Breast epithelium (tissue), 3 donors: Measurements from ENCODE around the gene CACNG4.

Source experiments
- POLR2A ChIP-seq: fragments of 450-650 bp; IDR thresholded peaks from one replicate; pipeline ENCODE4 v1.6.1; 2016; ENCODE audit warnings: antibody characterized with exemption, mild to moderate bottlenecking, moderate library complexity
- POLR2AphosphoS5 ChIP-seq, 3 donors: sonication (generic); formaldehyde crosslinking; IDR thresholded peaks; one replicate each; pipeline ENCODE4 v1.6.1; 2017; ENCODE audit warnings: antibody characterized with exemption in 3 of 3
- TF ChIP-seq, protein P1 (sequence below), 3 donors: fragments of 450-650 bp; IDR thresholded peaks; one replicate each; pipeline ENCODE4 v1.5.1; 2016 to 2017; ENCODE audit warnings: antibody characterized with exemption in 3 of 3, mild to moderate bottlenecking in 3 of 3, moderate library complexity in 3 of 3

GRCh38 chr17:66986659-66987058 lies 22.2 kb downstream of the CACNG4 start:
- TF ChIP-seq POLR2A (no peak), POLR2AphosphoS5 (IDR thresholded peaks at IDR 0.05) (no peak)
- TF ChIP-seq, protein P1, sequence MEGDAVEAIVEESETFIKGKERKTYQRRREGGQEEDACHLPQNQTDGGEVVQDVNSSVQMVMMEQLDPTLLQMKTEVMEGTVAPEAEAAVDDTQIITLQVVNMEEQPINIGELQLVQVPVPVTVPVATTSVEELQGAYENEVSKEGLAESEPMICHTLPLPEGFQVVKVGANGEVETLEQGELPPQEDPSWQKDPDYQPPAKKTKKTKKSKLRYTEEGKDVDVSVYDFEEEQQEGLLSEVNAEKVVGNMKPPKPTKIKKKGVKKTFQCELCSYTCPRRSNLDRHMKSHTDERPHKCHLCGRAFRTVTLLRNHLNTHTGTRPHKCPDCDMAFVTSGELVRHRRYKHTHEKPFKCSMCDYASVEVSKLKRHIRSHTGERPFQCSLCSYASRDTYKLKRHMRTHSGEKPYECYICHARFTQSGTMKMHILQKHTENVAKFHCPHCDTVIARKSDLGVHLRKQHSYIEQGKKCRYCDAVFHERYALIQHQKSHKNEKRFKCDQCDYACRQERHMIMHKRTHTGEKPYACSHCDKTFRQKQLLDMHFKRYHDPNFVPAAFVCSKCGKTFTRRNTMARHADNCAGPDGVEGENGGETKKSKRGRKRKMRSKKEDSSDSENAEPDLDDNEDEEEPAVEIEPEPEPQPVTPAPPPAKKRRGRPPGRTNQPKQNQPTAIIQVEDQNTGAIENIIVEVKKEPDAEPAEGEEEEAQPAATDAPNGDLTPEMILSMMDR (IDR thresholded peaks at IDR 0.05), result no peak
